GM12891 (cell line): ENCODE results near the gene PDGFD.

Source experiments
- POLR2A ChIP-seq: IDR thresholded peaks from 2 replicates; pipeline ENCODE4 v1.6.1; 2011; ENCODE audit warnings: low read depth, low read length, control low read depth
- POLR2AphosphoS5 ChIP-seq: IDR thresholded peaks from 2 replicates; pipeline ENCODE4 v1.6.1; 2011; ENCODE audit warnings: low read depth, low read length, control low read depth
- SPI1 ChIP-seq: IDR thresholded peaks from 2 replicates; pipeline ENCODE4 v1.6.1; 2011; ENCODE audit warnings: low read depth, low read length, control low read depth
- TAF1 ChIP-seq: IDR thresholded peaks from 2 replicates; pipeline ENCODE4 v1.6.1; 2011; ENCODE audit warnings: low read depth, low read length, control low read depth

GRCh38 chr11:103964390-103964789 is 199.6 kb downstream of the PDGFD start:
- TF ChIP-seq TAF1 (no peak), POLR2AphosphoS5 (no peak), POLR2A (no peak), SPI1 (no peak)
